ENCODE results near the gene C12orf75. TPM values are rescaled to one million over a fixed set of nuclear protein-coding genes. Genes with fewer than 3 reads are reported as not detected.

The C12orf75 gene
- total RNA-seq, 1 donor from 2014 or later, result 163 TPM

DNA sequence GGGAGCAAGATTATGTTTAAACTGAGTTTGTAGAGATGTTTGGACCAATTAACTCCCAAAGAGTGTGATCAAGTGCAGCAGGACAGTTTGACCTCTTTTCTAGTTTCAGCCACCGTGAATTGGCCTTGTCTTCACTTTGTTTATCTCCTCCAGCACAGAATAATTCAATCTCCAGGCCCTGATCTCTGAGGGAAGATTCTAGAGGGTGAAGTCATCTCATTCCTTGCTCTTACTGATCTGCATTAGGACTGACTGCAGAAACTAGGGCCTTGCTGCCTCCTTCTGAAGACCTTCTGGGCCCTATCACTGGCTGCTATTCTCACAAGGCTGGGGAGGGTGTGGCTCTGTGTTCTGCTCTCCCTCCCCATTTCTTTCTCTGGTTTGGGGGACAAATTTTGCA lies 29.4 kb downstream of the C12orf75 start:
- no peaks in the 10 kb centered on the region for H3K27me3 Mint-ChIP-seq (ENCODE audit: low read depth, unreplicated experiment)
- H3K9me3 Mint-ChIP-seq (ENCODE audit: unreplicated experiment), result no peaks in the 10 kb centered on the region
- no peak for FAIRE-seq

DNA sequence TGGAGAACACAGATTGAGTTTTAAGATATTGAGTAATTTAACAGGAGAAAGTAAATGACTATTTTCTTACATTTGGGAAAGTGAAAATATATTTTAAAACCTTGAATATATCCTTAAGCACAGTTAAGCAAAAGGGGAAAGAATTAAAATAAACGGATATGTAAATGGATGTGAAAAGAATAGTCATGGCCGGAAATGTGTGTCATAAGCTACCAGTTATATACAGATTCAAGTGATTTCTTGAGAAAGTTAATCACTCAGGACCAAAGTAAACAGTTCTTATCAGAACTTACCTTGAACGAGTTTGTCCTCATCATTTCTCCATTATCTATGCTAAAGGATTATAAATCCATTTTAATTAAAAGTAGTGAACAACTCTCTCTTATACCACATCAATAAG lies 33.4 kb downstream of the C12orf75 start:
- Mint-ChIP-seq H3K4me3 (ENCODE audit: unreplicated experiment) (no peak overlapping the region), H3K27me3 (ENCODE audit: low read depth, unreplicated experiment) (no peaks in the 10 kb centered on the region), H3K27ac (ENCODE audit: unreplicated experiment) (no peak overlapping the region), H3K9me3 (ENCODE audit: unreplicated experiment) (no peaks in the 10 kb centered on the region), H3K4me1 (ENCODE audit: low read depth, unreplicated experiment) (peaks cover 12% of the 10 kb centered on the region), H3K36me3 (ENCODE audit: low read depth, unreplicated experiment) (peaks cover 17% of the 10 kb centered on the region)
- H3K4me1 ChIP-seq (ENCODE audit: insufficient read depth, low read length), result no peaks in the 10 kb centered on the region
- peaks cover 59% of the 10 kb centered on the region for H3K79me2 ChIP-seq (ENCODE audit: insufficient read depth, low read length)
- TF ChIP-seq EZH2 (IDR thresholded peaks at IDR 0.05; ENCODE audit: insufficient read depth, low read length), result no peak
- TF ChIP-seq, protein P1, sequence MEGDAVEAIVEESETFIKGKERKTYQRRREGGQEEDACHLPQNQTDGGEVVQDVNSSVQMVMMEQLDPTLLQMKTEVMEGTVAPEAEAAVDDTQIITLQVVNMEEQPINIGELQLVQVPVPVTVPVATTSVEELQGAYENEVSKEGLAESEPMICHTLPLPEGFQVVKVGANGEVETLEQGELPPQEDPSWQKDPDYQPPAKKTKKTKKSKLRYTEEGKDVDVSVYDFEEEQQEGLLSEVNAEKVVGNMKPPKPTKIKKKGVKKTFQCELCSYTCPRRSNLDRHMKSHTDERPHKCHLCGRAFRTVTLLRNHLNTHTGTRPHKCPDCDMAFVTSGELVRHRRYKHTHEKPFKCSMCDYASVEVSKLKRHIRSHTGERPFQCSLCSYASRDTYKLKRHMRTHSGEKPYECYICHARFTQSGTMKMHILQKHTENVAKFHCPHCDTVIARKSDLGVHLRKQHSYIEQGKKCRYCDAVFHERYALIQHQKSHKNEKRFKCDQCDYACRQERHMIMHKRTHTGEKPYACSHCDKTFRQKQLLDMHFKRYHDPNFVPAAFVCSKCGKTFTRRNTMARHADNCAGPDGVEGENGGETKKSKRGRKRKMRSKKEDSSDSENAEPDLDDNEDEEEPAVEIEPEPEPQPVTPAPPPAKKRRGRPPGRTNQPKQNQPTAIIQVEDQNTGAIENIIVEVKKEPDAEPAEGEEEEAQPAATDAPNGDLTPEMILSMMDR (IDR thresholded peaks at IDR 0.05; ENCODE audit: insufficient read depth, low read depth, low read length), result no peak
- DNase-seq (ENCODE audit: low read depth) (no peak), FAIRE-seq (no peak)
- peaks cover 22% of the 10 kb centered on the region for H4K20me1 ChIP-seq (ENCODE audit: insufficient read depth, low read length)
- H3K27me3 ChIP-seq (ENCODE audit: insufficient read depth, low read length), result no peaks in the 10 kb centered on the region
- no peak overlapping the region for H2AFZ ChIP-seq (ENCODE audit: low read depth, low read length)
- H3K27ac ChIP-seq (ENCODE audit: low read depth, low read length), result no peak overlapping the region
- H3K4me3 ChIP-seq (ENCODE audit: insufficient read depth, low read depth, low read length), result no peak overlapping the region
- H3K9me3 ChIP-seq (ENCODE audit: insufficient read depth, low read depth, low read length), result no peaks in the 10 kb centered on the region
- peaks cover 4% of the 10 kb centered on the region for H3K36me3 ChIP-seq (ENCODE audit: insufficient read depth, low read length)
- no peak overlapping the region for H3K9ac ChIP-seq (ENCODE audit: low read length)
- no peak overlapping the region for H3K4me2 ChIP-seq (ENCODE audit: low read length)

More for the DNA sequence above, 29.4 kb downstream of the C12orf75 start:
- no peak overlapping the region for H3K4me3 ChIP-seq (ENCODE audit: insufficient read depth, low read depth, low read length)
- H3K9ac ChIP-seq (ENCODE audit: low read length), result no peak overlapping the region
- peaks cover 46% of the 10 kb centered on the region for H4K20me1 ChIP-seq (ENCODE audit: insufficient read depth, low read length)
- H3K27ac Mint-ChIP-seq (ENCODE audit: unreplicated experiment), result no peak overlapping the region
- TF ChIP-seq EZH2 (IDR thresholded peaks at IDR 0.05; ENCODE audit: insufficient read depth, low read length), result no peak
- TF ChIP-seq, protein P1 (IDR thresholded peaks at IDR 0.05; ENCODE audit: insufficient read depth, low read depth, low read length), result no peak
- no peak for DNase-seq (ENCODE audit: low read depth)
- H3K36me3 ChIP-seq (ENCODE audit: insufficient read depth, low read length), result no peaks in the 10 kb centered on the region
- H3K4me2 ChIP-seq (ENCODE audit: low read length), result no peak overlapping the region
- H3K36me3 Mint-ChIP-seq (ENCODE audit: low read depth, unreplicated experiment), result peaks cover 14% of the 10 kb centered on the region
- H3K9me3 ChIP-seq (ENCODE audit: insufficient read depth, low read depth, low read length), result no peaks in the 10 kb centered on the region
- peaks cover 26% of the 10 kb centered on the region for H3K4me1 Mint-ChIP-seq (ENCODE audit: low read depth, unreplicated experiment)
- no peak overlapping the region for H3K4me3 Mint-ChIP-seq (ENCODE audit: unreplicated experiment)
- no peak overlapping the region for H2AFZ ChIP-seq (ENCODE audit: low read depth, low read length)
- peaks cover 23% of the 10 kb centered on the region for H3K4me1 ChIP-seq (ENCODE audit: insufficient read depth, low read length)
- no peaks in the 10 kb centered on the region for H3K27me3 ChIP-seq (ENCODE audit: insufficient read depth, low read length)
- H3K27ac ChIP-seq (ENCODE audit: low read depth, low read length), result no peak overlapping the region
- H3K79me2 ChIP-seq (ENCODE audit: insufficient read depth, low read length), result peaks cover 77% of the 10 kb centered on the region

DNA sequence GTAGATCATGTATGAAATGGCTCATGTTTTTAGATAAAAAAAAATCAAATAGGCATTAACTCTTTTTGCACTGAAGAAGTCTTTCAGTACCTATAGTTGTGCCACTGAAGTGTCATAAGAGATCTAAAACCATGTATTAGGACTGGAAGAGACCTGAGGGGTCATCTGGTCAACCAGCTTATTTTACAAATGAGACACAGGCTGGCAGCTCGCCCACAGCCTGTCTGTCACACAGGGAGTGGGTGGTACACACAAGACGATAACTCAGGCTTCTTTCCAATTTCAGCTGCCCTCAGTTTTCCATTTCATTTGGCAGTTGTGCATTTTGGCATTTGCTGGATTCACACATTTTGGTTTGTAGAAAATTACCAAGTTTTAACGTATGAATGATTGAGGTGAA lies 34.7 kb downstream of the C12orf75 start:
- H2AFZ ChIP-seq (ENCODE audit: low read depth, low read length), result no peak overlapping the region
- H3K4me3 ChIP-seq (ENCODE audit: insufficient read depth, low read depth, low read length), result no peak overlapping the region
- TF ChIP-seq, protein P1 (IDR thresholded peaks at IDR 0.05; ENCODE audit: insufficient read depth, low read depth, low read length), result no peak
- TF ChIP-seq EZH2 (IDR thresholded peaks at IDR 0.05; ENCODE audit: insufficient read depth, low read length), result no peak
- Mint-ChIP-seq H3K36me3 (ENCODE audit: low read depth, unreplicated experiment) (peaks cover 11% of the 10 kb centered on the region), H3K27ac (ENCODE audit: unreplicated experiment) (no peak overlapping the region), H3K4me1 (ENCODE audit: low read depth, unreplicated experiment) (peaks cover 9% of the 10 kb centered on the region), H3K4me3 (ENCODE audit: unreplicated experiment) (no peak overlapping the region), H3K27me3 (ENCODE audit: low read depth, unreplicated experiment) (no peaks in the 10 kb centered on the region), H3K9me3 (ENCODE audit: unreplicated experiment) (no peaks in the 10 kb centered on the region)
- DNase-seq (ENCODE audit: low read depth), result no peak
- no peak overlapping the region for H3K9ac ChIP-seq (ENCODE audit: low read length)
- peaks cover 11% of the 10 kb centered on the region for H4K20me1 ChIP-seq (ENCODE audit: insufficient read depth, low read length)
- no peaks in the 10 kb centered on the region for H3K27me3 ChIP-seq (ENCODE audit: insufficient read depth, low read length)
- peaks cover 45% of the 10 kb centered on the region for H3K79me2 ChIP-seq (ENCODE audit: insufficient read depth, low read length)
- H3K9me3 ChIP-seq (ENCODE audit: insufficient read depth, low read depth, low read length), result no peaks in the 10 kb centered on the region
- H3K4me1 ChIP-seq (ENCODE audit: insufficient read depth, low read length), result no peaks in the 10 kb centered on the region
- no peak for FAIRE-seq
- peaks cover 7% of the 10 kb centered on the region for H3K36me3 ChIP-seq (ENCODE audit: insufficient read depth, low read length)
- H3K4me2 ChIP-seq (ENCODE audit: low read length), result no peak overlapping the region
- no peak overlapping the region for H3K27ac ChIP-seq (ENCODE audit: low read depth, low read length)

Measured in astrocyte (in vitro differentiated cells and primary cell).